Measurements from ENCODE around the gene TIMP4. TPM values are rescaled to one million over a fixed set of nuclear protein-coding genes. Genes with fewer than 3 reads are reported as not detected.

The TIMP4 gene
- total RNA-seq, 1 donor from 2014 or later, result 12.3 TPM

DNA sequence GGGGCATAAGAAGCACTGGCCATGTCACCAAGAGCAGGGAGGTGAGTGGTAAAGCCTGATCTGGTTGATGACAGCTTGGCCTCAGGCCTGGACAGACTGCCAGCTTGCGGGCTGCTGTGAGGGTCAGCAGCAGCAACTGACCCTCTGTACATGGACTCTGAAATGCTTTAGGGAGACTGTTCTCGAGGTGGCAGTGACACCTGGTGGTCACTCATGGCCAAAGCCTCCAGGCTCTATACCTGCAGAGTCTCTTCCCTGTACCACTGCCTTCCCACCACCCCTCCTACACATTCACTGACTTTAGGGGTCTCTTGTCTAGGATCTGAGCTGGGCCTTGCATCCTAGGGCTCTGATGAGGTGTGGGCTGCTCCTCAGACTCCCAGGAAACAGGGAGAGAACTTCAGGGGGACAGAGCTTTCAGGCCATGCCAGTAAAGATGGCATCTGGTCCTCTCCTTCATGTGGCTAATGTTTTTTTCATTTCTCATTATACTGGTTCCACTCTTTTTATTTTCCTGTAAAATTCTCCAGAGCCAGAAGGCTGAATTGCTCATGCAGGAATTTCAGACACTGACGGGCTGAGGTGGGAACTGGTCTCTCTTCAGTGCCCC is 17.2 kb upstream of the TIMP4 start:
- peak; percentile 65 for DNase-seq
- Histone ChIP-seq H3K27ac (replicated peaks) (no peak overlapping the region), H3K4me3 (no peak overlapping the region), H3K27me3 (ENCODE audit: low read depth) (no peaks in the 10 kb centered on the region), H3K36me3 (peaks cover 15% of the 10 kb centered on the region), H3K4me1 (peaks cover 37% of the 10 kb centered on the region), H3K9me3 (replicated peaks) (peaks cover 18% of the 10 kb centered on the region)
- TF ChIP-seq, protein P1, sequence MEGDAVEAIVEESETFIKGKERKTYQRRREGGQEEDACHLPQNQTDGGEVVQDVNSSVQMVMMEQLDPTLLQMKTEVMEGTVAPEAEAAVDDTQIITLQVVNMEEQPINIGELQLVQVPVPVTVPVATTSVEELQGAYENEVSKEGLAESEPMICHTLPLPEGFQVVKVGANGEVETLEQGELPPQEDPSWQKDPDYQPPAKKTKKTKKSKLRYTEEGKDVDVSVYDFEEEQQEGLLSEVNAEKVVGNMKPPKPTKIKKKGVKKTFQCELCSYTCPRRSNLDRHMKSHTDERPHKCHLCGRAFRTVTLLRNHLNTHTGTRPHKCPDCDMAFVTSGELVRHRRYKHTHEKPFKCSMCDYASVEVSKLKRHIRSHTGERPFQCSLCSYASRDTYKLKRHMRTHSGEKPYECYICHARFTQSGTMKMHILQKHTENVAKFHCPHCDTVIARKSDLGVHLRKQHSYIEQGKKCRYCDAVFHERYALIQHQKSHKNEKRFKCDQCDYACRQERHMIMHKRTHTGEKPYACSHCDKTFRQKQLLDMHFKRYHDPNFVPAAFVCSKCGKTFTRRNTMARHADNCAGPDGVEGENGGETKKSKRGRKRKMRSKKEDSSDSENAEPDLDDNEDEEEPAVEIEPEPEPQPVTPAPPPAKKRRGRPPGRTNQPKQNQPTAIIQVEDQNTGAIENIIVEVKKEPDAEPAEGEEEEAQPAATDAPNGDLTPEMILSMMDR (IDR thresholded peaks at IDR 0.05; ENCODE audit: borderline replicate concordance), result peak; percentile 94
- intact Hi-C loops (cut with micrococcal nuclease), result loop anchor here (5.0 kb wide), 1 partner anchor 39 kb away; no protein-coding TSS in a partner anchor

DNA sequence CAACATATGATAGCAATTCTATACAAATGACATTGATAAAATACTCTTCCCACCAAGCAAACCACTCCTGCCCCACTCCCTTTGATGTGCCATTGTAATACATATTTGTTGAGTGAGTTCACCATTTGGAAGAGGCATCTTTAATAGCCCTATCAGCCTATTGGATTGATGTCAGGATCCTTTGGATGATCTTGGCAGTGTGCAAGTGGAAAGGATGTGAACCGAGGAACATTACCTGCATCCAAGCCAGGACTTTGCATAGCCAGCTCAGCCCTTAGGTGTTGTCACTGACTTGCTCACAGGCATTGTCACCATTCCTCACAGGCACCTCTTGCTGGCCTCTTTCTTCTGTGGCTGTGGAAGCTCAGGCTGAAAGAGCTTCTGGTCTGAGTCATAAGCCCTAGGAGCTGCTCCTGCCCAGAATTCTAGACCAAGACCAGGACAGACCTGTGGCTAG is 16.5 kb upstream of the TIMP4 start:
- H3K4me1 ChIP-seq, result peaks cover 32% of the 10 kb centered on the region
- no peak overlapping the region for H3K27ac ChIP-seq (replicated peaks)
- H3K9me3 ChIP-seq (replicated peaks), result peaks cover 18% of the 10 kb centered on the region
- TF ChIP-seq, protein P1 (IDR thresholded peaks at IDR 0.05; ENCODE audit: borderline replicate concordance), result no peak
- H3K27me3 ChIP-seq (ENCODE audit: low read depth), result no peaks in the 10 kb centered on the region
- no peak for DNase-seq
- intact Hi-C loops (cut with micrococcal nuclease), result loop anchor here (5.0 kb wide), 1 partner anchor 38 kb away; no protein-coding TSS in a partner anchor
- H3K4me3 ChIP-seq, result no peak overlapping the region
- H3K36me3 ChIP-seq, result peaks cover 15% of the 10 kb centered on the region

DNA sequence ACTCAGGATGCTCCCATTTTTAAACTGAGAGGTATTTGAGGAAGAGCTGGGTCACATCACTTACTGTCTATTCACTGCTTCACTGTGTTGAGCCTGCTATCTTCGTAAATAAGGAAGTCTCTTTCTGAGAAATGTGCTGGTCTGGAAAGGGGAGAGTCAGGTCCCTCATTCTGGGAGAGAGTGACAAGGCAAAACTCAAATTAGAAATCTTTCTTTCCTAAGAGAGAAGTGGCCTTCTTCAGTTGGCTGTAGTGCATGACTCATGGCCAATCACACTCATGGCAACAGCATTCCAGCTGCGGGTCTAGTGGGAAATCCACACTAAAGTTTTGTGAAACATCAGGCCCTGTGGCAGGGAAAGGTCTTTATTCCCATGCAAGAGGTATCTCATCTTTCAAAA is 11.5 kb upstream of the TIMP4 start:
- DNase-seq, result no peak
- peaks cover 15% of the 10 kb centered on the region for H3K36me3 ChIP-seq
- TF ChIP-seq, protein P1 (IDR thresholded peaks at IDR 0.05; ENCODE audit: borderline replicate concordance), result no peak

DNA sequence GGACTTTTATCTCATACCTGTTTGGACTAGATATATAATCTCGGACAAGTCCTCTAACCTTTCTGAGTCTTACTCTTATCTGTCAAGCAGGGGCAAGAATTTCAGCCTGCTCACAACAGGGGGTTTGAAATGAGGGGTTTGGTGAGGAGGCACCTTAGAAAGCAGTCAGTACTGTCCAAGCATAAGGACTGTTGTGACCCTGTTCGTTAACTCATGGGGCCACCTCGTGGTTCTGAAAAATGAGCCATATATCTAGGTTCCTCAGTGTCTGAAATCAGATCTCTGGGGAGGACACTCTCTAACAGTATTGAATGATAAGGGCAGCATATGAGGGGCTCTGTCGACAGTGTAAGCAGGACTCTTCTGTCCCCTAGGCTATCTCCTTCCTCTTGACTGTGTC is 7.2 kb upstream of the TIMP4 start:
- no peak for DNase-seq
- no peak overlapping the region for H3K27ac ChIP-seq (replicated peaks)
- H3K4me1 ChIP-seq, result no peaks in the 10 kb centered on the region
- no peaks in the 10 kb centered on the region for H3K27me3 ChIP-seq (ENCODE audit: low read depth)
- no peaks in the 10 kb centered on the region for H3K36me3 ChIP-seq
- TF ChIP-seq, protein P1 (IDR thresholded peaks at IDR 0.05; ENCODE audit: borderline replicate concordance), result peak; percentile 17
- no peak overlapping the region for H3K4me3 ChIP-seq
- H3K9me3 ChIP-seq (replicated peaks), result no peaks in the 10 kb centered on the region
- intact Hi-C loops (cut with micrococcal nuclease), result no loop called here

More for the DNA sequence above, 11.5 kb upstream of the TIMP4 start:
- H3K4me3 ChIP-seq, result no peak overlapping the region
- no peak overlapping the region for H3K27ac ChIP-seq (replicated peaks)
- peaks cover 18% of the 10 kb centered on the region for H3K9me3 ChIP-seq (replicated peaks)
- H3K4me1 ChIP-seq, result no peaks in the 10 kb centered on the region
- no peaks in the 10 kb centered on the region for H3K27me3 ChIP-seq (ENCODE audit: low read depth)
- intact Hi-C loops (cut with micrococcal nuclease), result no loop called here

DNA sequence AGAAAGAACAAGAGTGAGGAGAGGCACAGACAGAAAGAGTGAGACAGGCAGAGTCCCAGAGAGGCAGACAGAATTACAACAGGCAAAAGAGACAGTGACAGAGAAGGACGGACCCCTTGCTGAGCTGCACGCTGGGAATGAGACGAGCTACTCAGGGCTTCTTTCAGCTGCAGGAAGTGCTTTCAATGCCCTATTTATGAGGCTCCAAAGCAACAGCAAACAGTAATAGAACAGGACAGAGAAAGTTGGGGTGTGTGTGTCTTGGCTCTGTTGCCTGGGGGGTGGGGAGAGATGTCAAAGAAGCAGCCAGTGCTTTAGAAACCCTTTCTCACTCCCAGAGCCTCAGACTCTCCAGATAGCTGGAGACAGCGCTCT is 502 bp upstream of the TIMP4 start:
- H3K36me3 ChIP-seq, result peaks cover 10% of the 10 kb centered on the region
- DNase-seq, result no peak
- H3K27me3 ChIP-seq (ENCODE audit: low read depth), result no peaks in the 10 kb centered on the region
- H3K4me1 ChIP-seq, result peaks cover 50% of the 10 kb centered on the region
- intact Hi-C loops (cut with micrococcal nuclease), result no loop called here
- peak overlapping the region; percentile 92 for H3K27ac ChIP-seq (replicated peaks)
- no peaks in the 10 kb centered on the region for H3K9me3 ChIP-seq (replicated peaks)
- H3K4me3 ChIP-seq, result peak overlapping the region; percentile 74
- TF ChIP-seq, protein P1 (IDR thresholded peaks at IDR 0.05; ENCODE audit: borderline replicate concordance), result no peak

Data from left ventricle myocardium inferior (tissue), 1 donor.